Vagina (tissue), 2 donors: Measurements from ENCODE around the gene LGR4.

Source experiments
- POLR2A ChIP-seq, 2 donors: fragments of 450-650 bp; IDR thresholded peaks; one replicate each; pipeline ENCODE4 v1.6.1; 2017; ENCODE audit warnings: antibody characterized with exemption in 2 of 2, mild to moderate bottlenecking in 2 of 2, moderate library complexity in 2 of 2
- TF ChIP-seq, protein P1 (sequence below), 3 experiments: fragments of 450-650 bp in 2 of 3; fragments of 200-600 bp in 1 of 3; sonication (generic) in 1 of 3; IDR thresholded peaks; one replicate each; pipeline ENCODE4 v1.5.1; 2017 to 2019; ENCODE audit warnings: antibody characterized with exemption in 3 of 3, mild to moderate bottlenecking in 2 of 3, moderate library complexity in 2 of 3

DNA sequence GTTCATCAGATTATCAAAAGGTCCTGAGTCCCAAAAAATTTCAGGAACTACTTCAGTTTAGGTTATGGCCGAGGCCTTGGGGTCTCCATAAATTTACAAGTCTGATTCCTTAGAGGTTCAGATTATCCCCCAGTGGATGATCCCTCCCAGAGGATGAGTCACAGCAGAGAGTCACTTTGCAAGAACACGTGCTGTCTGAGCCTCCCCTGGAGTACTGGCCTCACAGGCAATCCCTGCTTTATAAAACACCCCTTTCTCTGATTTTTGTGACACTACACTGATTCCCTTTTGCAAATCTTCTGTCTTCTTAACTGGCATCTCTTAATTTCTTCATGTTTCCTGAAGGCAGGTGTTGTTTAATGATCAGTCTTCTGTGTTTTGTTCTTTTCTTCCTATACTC lies 154.8 kb downstream of the LGR4 start:
- TF ChIP-seq, protein P1, sequence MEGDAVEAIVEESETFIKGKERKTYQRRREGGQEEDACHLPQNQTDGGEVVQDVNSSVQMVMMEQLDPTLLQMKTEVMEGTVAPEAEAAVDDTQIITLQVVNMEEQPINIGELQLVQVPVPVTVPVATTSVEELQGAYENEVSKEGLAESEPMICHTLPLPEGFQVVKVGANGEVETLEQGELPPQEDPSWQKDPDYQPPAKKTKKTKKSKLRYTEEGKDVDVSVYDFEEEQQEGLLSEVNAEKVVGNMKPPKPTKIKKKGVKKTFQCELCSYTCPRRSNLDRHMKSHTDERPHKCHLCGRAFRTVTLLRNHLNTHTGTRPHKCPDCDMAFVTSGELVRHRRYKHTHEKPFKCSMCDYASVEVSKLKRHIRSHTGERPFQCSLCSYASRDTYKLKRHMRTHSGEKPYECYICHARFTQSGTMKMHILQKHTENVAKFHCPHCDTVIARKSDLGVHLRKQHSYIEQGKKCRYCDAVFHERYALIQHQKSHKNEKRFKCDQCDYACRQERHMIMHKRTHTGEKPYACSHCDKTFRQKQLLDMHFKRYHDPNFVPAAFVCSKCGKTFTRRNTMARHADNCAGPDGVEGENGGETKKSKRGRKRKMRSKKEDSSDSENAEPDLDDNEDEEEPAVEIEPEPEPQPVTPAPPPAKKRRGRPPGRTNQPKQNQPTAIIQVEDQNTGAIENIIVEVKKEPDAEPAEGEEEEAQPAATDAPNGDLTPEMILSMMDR (IDR thresholded peaks at IDR 0.05) = no peak
- no peak for TF ChIP-seq POLR2A (IDR thresholded peaks at IDR 0.05)
